LNCaP clone FGC (cell line): ENCODE measurements around the gene AGK.

Experiments used
- DNase-seq: peaks from one replicate; pipeline ENCODE4 v3.0.0-alpha.2; 2011; ENCODE audit warnings: low read depth
- H3K4me3 ChIP-seq: 2 replicates; pipeline ENCODE4 v1.5.1; 2011; ENCODE audit warnings: mild to moderate bottlenecking, low read depth, low read length, control low read depth
- CTCF ChIP-seq: IDR thresholded peaks from 2 replicates; pipeline ENCODE4 v1.5.1; 2012; ENCODE audit warnings: mild to moderate bottlenecking; ENCODE audit not compliant: control insufficient read depth, insufficient read depth; ENCODE audit errors: extremely low read depth

The AGK gene

GRCh38 chr7:141617280-141617679, 66.1 kb downstream of the AGK start:
- DNase-seq = peak; percentile 34
- TF ChIP-seq CTCF = no peak

GRCh38 chr7:141619745-141620144, 68.5 kb downstream of the AGK start:
- H3K4me3 ChIP-seq = no peak overlapping the region
- DNase-seq = peak; percentile 61
- no peak for TF ChIP-seq CTCF

More at GRCh38 chr7:141617280-141617679, 66.1 kb downstream of the AGK start:
- no peak overlapping the region for H3K4me3 ChIP-seq

- no peak for TF ChIP-seq CTCF
- H3K4me3 ChIP-seq = no peak overlapping the region
- DNase-seq = no peak
Measured at GRCh38 chr7:141624763-141625162, 73.6 kb downstream of the AGK start.

- DNase-seq = no peak
- no peak for TF ChIP-seq CTCF
- H3K4me3 ChIP-seq = no peak overlapping the region
Measured at GRCh38 chr7:141630621-141631020, 79.4 kb downstream of the AGK start.

- DNase-seq = no peak
- H3K4me3 ChIP-seq = no peak overlapping the region
- TF ChIP-seq CTCF = no peak
Measured at GRCh38 chr7:141631525-141631924, 80.3 kb downstream of the AGK start.

- no peak for DNase-seq
- H3K4me3 ChIP-seq = no peak overlapping the region
- TF ChIP-seq CTCF = no peak
Measured at GRCh38 chr7:141634065-141634464, 82.9 kb downstream of the AGK start.

- no peak for DNase-seq
- no peak for TF ChIP-seq CTCF
- no peak overlapping the region for H3K4me3 ChIP-seq
Measured at GRCh38 chr7:141636053-141636452, 84.8 kb downstream of the AGK start.
